H9 (cell line): ENCODE results near the gene PCARE. TPM values are rescaled to one million over a fixed set of nuclear protein-coding genes. Genes with fewer than 3 reads are reported as not detected.
"Not testable (repeated sequence)": the region's sequence is repeated elsewhere in the genome, so short reads cannot be mapped to it uniquely, and the experiment has no call there.

Experiments
- DNase-seq: peaks from one replicate; pipeline ENCODE4 v3.0.0-alpha.2; 2017
- H2AFZ ChIP-seq: one replicate; pipeline ENCODE4 v1.6.1; 2013; ENCODE audit warnings: mild to moderate bottlenecking, low read length, control low read depth, moderate library complexity
- H2AK5ac ChIP-seq: 2 replicates; pipeline ENCODE4 v1.6.1; 2013; ENCODE audit warnings: low read length, control low read depth, mixed read lengths; ENCODE audit not compliant: insufficient read length
- H2BK120ac ChIP-seq: one replicate; pipeline ENCODE4 v1.6.1; 2013; ENCODE audit warnings: low read depth, mild to moderate bottlenecking, low read length, control low read depth, inconsistent platforms; ENCODE audit not compliant: poor library complexity, severe bottlenecking
- H2BK12ac ChIP-seq: 2 replicates; pipeline ENCODE4 v1.6.1; 2013; ENCODE audit warnings: low read length, control low read depth, mixed read lengths, low read depth; ENCODE audit not compliant: insufficient read length
- H2BK15ac ChIP-seq: 2 replicates; pipeline ENCODE4 v1.6.1; 2013; ENCODE audit warnings: low read depth, low read length, control low read depth
- H2BK20ac ChIP-seq: one replicate; pipeline ENCODE4 v1.6.1; 2013; ENCODE audit warnings: low read depth, mild to moderate bottlenecking, low read length, control low read depth, inconsistent platforms; ENCODE audit not compliant: poor library complexity, severe bottlenecking
- H2BK5ac ChIP-seq: 2 replicates; pipeline ENCODE4 v1.6.1; 2013; ENCODE audit warnings: low read length, control low read depth, mixed read lengths; ENCODE audit not compliant: insufficient read length
- H3K14ac ChIP-seq: 2 replicates; pipeline ENCODE4 v1.6.1; 2013; ENCODE audit warnings: low read length, control low read depth; ENCODE audit not compliant: insufficient read depth
- H3K18ac ChIP-seq: 2 replicates; pipeline ENCODE4 v1.6.1; 2013; ENCODE audit warnings: low read depth, mild to moderate bottlenecking, mixed read lengths, low read length, control low read depth; ENCODE audit not compliant: insufficient read length
- H3K23ac ChIP-seq: 2 replicates; pipeline ENCODE4 v1.6.1; 2013; ENCODE audit warnings: low read length, control low read depth, mixed read lengths, low read depth; ENCODE audit not compliant: insufficient read length
- H3K23me2 ChIP-seq: 2 replicates; pipeline ENCODE4 v1.6.1; 2013; ENCODE audit warnings: low read depth, mild to moderate bottlenecking, mixed read lengths, low read length, control low read depth; ENCODE audit not compliant: insufficient read length, poor library complexity, severe bottlenecking
- H3K27ac ChIP-seq: 2 replicates; pipeline ENCODE4 v1.5.1; 2013; ENCODE audit warnings: low read length, control low read depth, mixed read lengths, low read depth; ENCODE audit not compliant: insufficient read length
- H3K27me3 ChIP-seq: 2 replicates; pipeline ENCODE4 v1.6.1; 2013; ENCODE audit warnings: low read length, control low read depth, inconsistent platforms; ENCODE audit not compliant: insufficient read depth
- H3K4ac ChIP-seq: 2 replicates; pipeline ENCODE4 v1.6.1; 2013; ENCODE audit warnings: low read depth, mild to moderate bottlenecking, control low read depth, inconsistent platforms, low read length, moderate library complexity
- H3K4me1 ChIP-seq: 2 replicates; pipeline ENCODE4 v1.6.1; 2013; ENCODE audit warnings: low read length, control low read depth, inconsistent platforms; ENCODE audit not compliant: insufficient read depth
- H3K4me2 ChIP-seq: 2 replicates; pipeline ENCODE4 v1.6.1; 2013; ENCODE audit warnings: low read length, control low read depth, mixed read lengths; ENCODE audit not compliant: insufficient read length, insufficient read depth
- H3K56ac ChIP-seq: 2 replicates; pipeline ENCODE4 v1.6.1; 2013; ENCODE audit warnings: low read depth, mild to moderate bottlenecking, mixed read lengths, low read length, control low read depth; ENCODE audit not compliant: insufficient read length
- H3K79me1 ChIP-seq: 2 replicates; pipeline ENCODE4 v1.6.1; 2013; ENCODE audit warnings: low read depth, mild to moderate bottlenecking, moderate library complexity, low read length, control low read depth, inconsistent platforms; ENCODE audit not compliant: insufficient read depth, poor library complexity, severe bottlenecking
- H3K79me2 ChIP-seq: 2 replicates; pipeline ENCODE4 v1.6.1; 2013; ENCODE audit warnings: low read length, control low read depth, inconsistent platforms; ENCODE audit not compliant: insufficient read depth
- H3K9ac ChIP-seq: 2 replicates; pipeline ENCODE4 v1.6.1; 2013; ENCODE audit warnings: low read length, control low read depth, mixed read lengths; ENCODE audit not compliant: insufficient read length; ENCODE audit errors: extremely low read depth
- H3K9me3 ChIP-seq: one replicate; pipeline ENCODE4 v1.6.1; 2013; ENCODE audit warnings: low read depth, low read length, inconsistent platforms; ENCODE audit not compliant: control insufficient read depth
- H3T11ph ChIP-seq: one replicate; pipeline ENCODE4 v1.6.1; 2013; ENCODE audit warnings: mild to moderate bottlenecking, low read length, control low read depth, inconsistent platforms
- H4K20me1 ChIP-seq: one replicate; pipeline ENCODE4 v1.6.1; 2013; ENCODE audit not compliant: control insufficient read depth, insufficient read length, insufficient read depth
- H4K5ac ChIP-seq: 2 replicates; pipeline ENCODE4 v1.6.1; 2013; ENCODE audit warnings: low read depth, mild to moderate bottlenecking, mixed read lengths, low read length, control low read depth; ENCODE audit not compliant: insufficient read length
- H4K8ac ChIP-seq: replicated peaks from 2 replicates; pipeline ENCODE4 v1.6.1; 2013; ENCODE audit warnings: low read length, control low read depth, mixed read lengths, low read depth; ENCODE audit not compliant: insufficient read length
- H4K91ac ChIP-seq: 2 replicates; pipeline ENCODE4 v1.6.1; 2013; ENCODE audit warnings: low read depth, mild to moderate bottlenecking, moderate library complexity, mixed read lengths, low read length, control low read depth; ENCODE audit not compliant: insufficient read length
- H3K27ac Mint-ChIP-seq, 3 experiments: 2 replicates in 2 of 3; 3 replicates in 1 of 3; pipeline ENCODE4 v1.8.0; 2020 to 2021; ENCODE audit warnings: mixed read lengths in 3 of 3, mild to moderate bottlenecking in 1 of 3, moderate library complexity in 1 of 3
- H3K27me3 Mint-ChIP-seq: 2 replicates; pipeline ENCODE4 v1.8.0; 2021; ENCODE audit warnings: low read depth, mild to moderate bottlenecking, moderate library complexity, mixed read lengths
- H3K36me3 Mint-ChIP-seq, 3 experiments: 2 replicates in 2 of 3; 3 replicates in 1 of 3; pipeline ENCODE4 v1.8.0; 2020 to 2021; ENCODE audit warnings: low read depth in 3 of 3, mixed read lengths in 3 of 3; ENCODE audit not compliant: insufficient read depth in 1 of 3
- H3K4me1 Mint-ChIP-seq, 2 experiments: 2 replicates each; pipeline ENCODE4 v1.8.0; 2020; ENCODE audit warnings: mixed read lengths in 2 of 2
- H3K4me3 Mint-ChIP-seq, 2 experiments: 2 replicates in 1 of 2; 3 replicates in 1 of 2; pipeline ENCODE4 v1.8.0; 2020 to 2021; ENCODE audit warnings: mild to moderate bottlenecking in 2 of 2, mixed read lengths in 2 of 2, moderate library complexity in 1 of 2
- H3K9me3 Mint-ChIP-seq, 2 experiments: 2 replicates in 1 of 2; 3 replicates in 1 of 2; pipeline ENCODE4 v1.8.0; 2020; ENCODE audit warnings: mild to moderate bottlenecking in 2 of 2, mixed read lengths in 2 of 2, moderate library complexity in 1 of 2
- CTCF ChIP-seq: fragments of 200-600 bp; sonication (generic); conservative IDR thresholded peaks from 3 replicates; pipeline ENCODE4 v1.8.0; 2021; ENCODE audit warnings: antibody characterized with exemption, mild to moderate bottlenecking
- WGBS: extraction: QIAGEN DNeasy Blood & Tissue Kit; methylation state at CpG from one replicate; pipeline ENCODE4 v1.1.7; 2013; ENCODE audit warnings: missing lambda C conversion rate, low lambda C conversion rate, mixed read lengths; ENCODE audit not compliant: insufficient read length; ENCODE audit errors: extremely low coverage; 5-methylcytosine and 5-hydroxymethylcytosine counted together
- total RNA-seq: library from RNA; stranded (reverse); gene quantifications from 2 replicates; pipeline ENCODE4 v1.2.1, GENCODE V29; 2021

The PCARE gene
- total RNA-seq, 1 experiment from 2014 or later, result not detected

- no peak overlapping the region for H3K4me3 Mint-ChIP-seq
- Histone ChIP-seq H4K20me1 (no peaks in the 10 kb centered on the region), H2BK120ac (no peak overlapping the region), H3K56ac (no peak overlapping the region), H4K91ac (no peak overlapping the region), H3K27me3 (no peaks in the 10 kb centered on the region), H2BK20ac (no peak overlapping the region), H3K27ac (no peak overlapping the region), H3K23me2 (no peaks in the 10 kb centered on the region), H3K14ac (no peak overlapping the region; the same call in 1 of the 2 replicates), H3K9me3 (peaks cover 4% of the 10 kb centered on the region), H3K79me2 (no peaks in the 10 kb centered on the region), H3K23ac (no peak overlapping the region), H4K8ac (no peak overlapping the region), H2AK5ac (no peak overlapping the region), H2BK15ac (no peak overlapping the region), H4K5ac (no peak overlapping the region), H2BK12ac (no peak overlapping the region), H3K9ac (no peak overlapping the region), H3K18ac (no peak overlapping the region), H3K79me1 (no peaks in the 10 kb centered on the region), H3K4me2 (no peak overlapping the region), H3K4ac (no peak overlapping the region), H3T11ph (no peak overlapping the region), H3K4me1 (no peaks in the 10 kb centered on the region), H2AFZ (no peak overlapping the region), H2BK5ac (no peak overlapping the region)
- no peak for DNase-seq
- peaks cover 7 to 11% of the 10 kb centered on the region in 2 experiments; a peak in 4 of 5 replicates for H3K9me3 Mint-ChIP-seq
- TF ChIP-seq CTCF, result no peak
- H3K27ac Mint-ChIP-seq, result no peak overlapping the region
- H3K36me3 Mint-ChIP-seq, result peaks cover 0 to 7% (median 3%) of the 10 kb centered on the region in 3 experiments; a peak in 4 of 7 replicates
- peaks cover 3% of the 10 kb centered on the region; the same call in 1 of the 2 replicates for H3K27me3 Mint-ChIP-seq
- H3K4me1 Mint-ChIP-seq, result no peaks in the 10 kb centered on the region
- WGBS, result no CpG with 5 or more reads among the region's 8 CpGs
These were observed 22.6 kb upstream of the PCARE start for GRCh38 chr2:29096969-29097368.

- H3K4me2 ChIP-seq, H4K20me1 ChIP-seq, H2BK15ac ChIP-seq, H3K9ac ChIP-seq, H3K27me3 Mint-ChIP-seq, H3K27ac Mint-ChIP-seq, H3K9me3 ChIP-seq, H2BK120ac ChIP-seq, H3K4ac ChIP-seq, DNase-seq, H2BK20ac ChIP-seq, H3K56ac ChIP-seq, H4K8ac ChIP-seq, H3K18ac ChIP-seq, H2BK5ac ChIP-seq, H3K27me3 ChIP-seq, H2AFZ ChIP-seq, H3K4me1 ChIP-seq, H2BK12ac ChIP-seq, H2AK5ac ChIP-seq, H3K36me3 Mint-ChIP-seq, H3K27ac ChIP-seq, H3K14ac ChIP-seq, H3K4me1 Mint-ChIP-seq, H3K79me2 ChIP-seq, H4K91ac ChIP-seq, H3K79me1 ChIP-seq, H3K23me2 ChIP-seq, H3K4me3 Mint-ChIP-seq, H4K5ac ChIP-seq, H3T11ph ChIP-seq, H3K23ac ChIP-seq, H3K9me3 Mint-ChIP-seq: not testable (repeated sequence)
- WGBS, result no CpG with 5 or more reads among the region's 7 CpGs
These were observed 16.0 kb upstream of the PCARE start for GRCh38 chr2:29090311-29090710.
